Measurements from ENCODE around the gene CDH13.

GRCh38 chr16:82639263-82639662 lies 12.5 kb downstream of the CDH13 start:
- TF ChIP-seq CTCF (IDR thresholded peaks at IDR 0.05; ENCODE audit: poor library complexity, severe bottlenecking), result no peak
- TF ChIP-seq POLR2AphosphoS5 (IDR thresholded peaks at IDR 0.05), result no peak
- TF ChIP-seq MXI1 (conservative IDR thresholded peaks at IDR 0.05; ENCODE audit: poor library complexity, severe bottlenecking), result no peak

Measured in neural cell (in vitro differentiated cells).